ENCODE data around the gene C11orf21.

DNA sequence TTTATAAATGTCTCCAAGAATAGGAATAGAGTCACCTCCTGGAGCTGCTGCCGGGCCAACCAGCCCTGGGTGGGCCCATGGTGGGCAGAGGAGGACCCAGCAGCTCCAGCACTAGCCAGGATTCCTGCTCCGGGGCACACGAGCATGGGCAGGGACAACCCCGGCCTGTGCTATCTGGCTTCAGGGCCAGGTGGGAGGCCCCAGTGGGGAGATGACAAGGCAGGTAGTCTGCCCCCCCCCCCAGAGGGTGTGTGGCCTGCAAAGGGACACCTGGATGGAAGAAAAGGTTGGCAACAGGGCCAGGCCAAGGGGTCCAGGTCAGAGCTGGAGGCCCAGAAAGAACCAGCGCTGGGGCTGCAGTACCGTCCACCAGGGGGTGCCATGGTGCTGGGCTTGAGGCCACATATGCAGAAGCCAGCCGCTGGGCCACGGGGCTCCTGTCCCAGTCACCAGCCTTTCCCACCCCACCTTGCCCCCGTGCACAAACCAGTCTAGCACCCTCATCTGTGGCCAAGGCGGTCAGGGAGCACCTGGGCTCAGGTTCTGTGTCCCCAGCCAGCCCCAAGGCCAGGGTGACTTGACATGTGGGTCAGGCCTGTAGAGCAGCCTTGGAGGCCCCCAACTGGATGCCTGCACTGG lies 3.5 kb upstream of the C11orf21 start:
- TF ChIP-seq POLR2AphosphoS5 (IDR thresholded peaks at IDR 0.05), result peak; percentile 27
- no peak for TF ChIP-seq POLR2A (IDR thresholded peaks at IDR 0.05)
- TF ChIP-seq, protein P1, sequence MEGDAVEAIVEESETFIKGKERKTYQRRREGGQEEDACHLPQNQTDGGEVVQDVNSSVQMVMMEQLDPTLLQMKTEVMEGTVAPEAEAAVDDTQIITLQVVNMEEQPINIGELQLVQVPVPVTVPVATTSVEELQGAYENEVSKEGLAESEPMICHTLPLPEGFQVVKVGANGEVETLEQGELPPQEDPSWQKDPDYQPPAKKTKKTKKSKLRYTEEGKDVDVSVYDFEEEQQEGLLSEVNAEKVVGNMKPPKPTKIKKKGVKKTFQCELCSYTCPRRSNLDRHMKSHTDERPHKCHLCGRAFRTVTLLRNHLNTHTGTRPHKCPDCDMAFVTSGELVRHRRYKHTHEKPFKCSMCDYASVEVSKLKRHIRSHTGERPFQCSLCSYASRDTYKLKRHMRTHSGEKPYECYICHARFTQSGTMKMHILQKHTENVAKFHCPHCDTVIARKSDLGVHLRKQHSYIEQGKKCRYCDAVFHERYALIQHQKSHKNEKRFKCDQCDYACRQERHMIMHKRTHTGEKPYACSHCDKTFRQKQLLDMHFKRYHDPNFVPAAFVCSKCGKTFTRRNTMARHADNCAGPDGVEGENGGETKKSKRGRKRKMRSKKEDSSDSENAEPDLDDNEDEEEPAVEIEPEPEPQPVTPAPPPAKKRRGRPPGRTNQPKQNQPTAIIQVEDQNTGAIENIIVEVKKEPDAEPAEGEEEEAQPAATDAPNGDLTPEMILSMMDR (IDR thresholded peaks at IDR 0.05), result peak in 3 of 4 experiments; percentile 95 to 97 (median 96)
- no peak for TF ChIP-seq EP300 (IDR thresholded peaks at IDR 0.05)
